ENCODE data around the gene INF2. TPM values are rescaled to one million over a fixed set of nuclear protein-coding genes. Genes with fewer than 3 reads are reported as not detected.
"Not testable (repeated sequence)": the region's sequence is repeated elsewhere in the genome, so short reads cannot be mapped to it uniquely, and the experiment has no call there.

INF2 gene
- total RNA-seq, 4 donors from 2014 or later: 187 to 510 (median 205) TPM

GRCh38 chr14:104725772-104726548 is 36.5 kb downstream of the INF2 start:
- intact Hi-C loops (cut with DNase I; ENCODE audit: low total_unique reads) (no loop called here), in situ Hi-C loops (cut with MboI; ENCODE audit: low pct_ligation_motif_present in 1 of 4, low pct_unique_long_range_greater_than_20kb in 1 of 4, low sequenced_read_pairs in 3 of 4) (no loop called here)
- no peaks in the 10 kb centered on the region for H3K36me3 ChIP-seq
- no peaks in the 10 kb centered on the region for H3K9me3 ChIP-seq
- peaks cover 23 to 32% (median 28%) of the 10 kb centered on the region in 4 donors for H3K4me1 ChIP-seq
- H3K4me3 ChIP-seq: no peak overlapping the region
- no peak overlapping the region for H3K27ac ChIP-seq
- no peak for DNase-seq
- H3K27me3 ChIP-seq: no peaks in the 10 kb centered on the region
- TF ChIP-seq POLR2A (IDR thresholded peaks at IDR 0.05) (no peak), EP300 (IDR thresholded peaks at IDR 0.05; ENCODE audit: low read depth) (no peak), CTCF (IDR thresholded peaks at IDR 0.05) (no peak), POLR2AphosphoS5 (IDR thresholded peaks at IDR 0.05) (no peak)
- 78% methylated on average over 24 of the region's 25 CpGs; no CpG with 5 or more reads in 1 of the 2 donors for WGBS, 2 donors (ENCODE audit: low coverage in 1 of 2)

GRCh38 chr14:104726600-104727451 is 37.4 kb downstream of the INF2 start:
- WGBS, 2 donors (ENCODE audit: low coverage in 1 of 2): 54 to 66% methylated on average over 3 to 21 of the region's 21 CpGs
- in situ Hi-C loops (cut with MboI; ENCODE audit: low pct_ligation_motif_present in 1 of 4, low pct_unique_long_range_greater_than_20kb in 1 of 4, low sequenced_read_pairs in 3 of 4) (no loop called here), intact Hi-C loops (cut with DNase I; ENCODE audit: low total_unique reads) (no loop called here)
- TF ChIP-seq POLR2A (IDR thresholded peaks at IDR 0.05) (no peak), CTCF (IDR thresholded peaks at IDR 0.05) (no peak), EP300 (IDR thresholded peaks at IDR 0.05; ENCODE audit: low read depth) (no peak), POLR2AphosphoS5 (IDR thresholded peaks at IDR 0.05) (no peak)
- Histone ChIP-seq H3K9me3 (no peaks in the 10 kb centered on the region), H3K4me1 (peaks cover 23 to 33% (median 28%) of the 10 kb centered on the region in 4 donors), H3K27ac (no peak overlapping the region), H3K36me3 (no peaks in the 10 kb centered on the region), H3K27me3 (no peaks in the 10 kb centered on the region), H3K4me3 (no peak overlapping the region)
- DNase-seq: no peak

- intact Hi-C loops (cut with DNase I; ENCODE audit: low total_unique reads): no loop called here
- WGBS, 2 donors (ENCODE audit: low coverage in 1 of 2): 89 to 96% methylated on average over 7 to 17 of the region's 17 CpGs
- H3K9me3 ChIP-seq: no peaks in the 10 kb centered on the region
These were observed 39.2 kb downstream of the INF2 start for GRCh38 chr14:104728631-104729030.

GRCh38 chr14:104729176-104729834 is 39.9 kb downstream of the INF2 start:
- intact Hi-C loops (cut with DNase I; ENCODE audit: low total_unique reads); H3K27ac ChIP-seq; in situ Hi-C loops (cut with MboI; ENCODE audit: low pct_ligation_motif_present in 1 of 4, low pct_unique_long_range_greater_than_20kb in 1 of 4, low sequenced_read_pairs in 3 of 4); H3K27me3 ChIP-seq; H3K36me3 ChIP-seq; H3K4me3 ChIP-seq; DNase-seq; H3K9me3 ChIP-seq: not testable (repeated sequence)
- 95% methylated on average over 47 of the region's 73 CpGs; no CpG with 5 or more reads in 1 of the 2 donors for WGBS, 2 donors (ENCODE audit: low coverage in 1 of 2)
- H3K4me1 ChIP-seq: peaks cover 13 to 31% (median 26%) of the 10 kb centered on the region in 4 donors

More at GRCh38 chr14:104728631-104729030, 39.2 kb downstream of the INF2 start:
- Histone ChIP-seq H3K27me3 (no peaks in the 10 kb centered on the region), H3K4me1 (peaks cover 13 to 35% (median 28%) of the 10 kb centered on the region in 4 donors), H3K4me3 (no peak overlapping the region), H3K36me3 (no peaks in the 10 kb centered on the region), H3K27ac (no peak overlapping the region)
- TF ChIP-seq CTCF (IDR thresholded peaks at IDR 0.05) (no peak), EP300 (IDR thresholded peaks at IDR 0.05; ENCODE audit: low read depth) (no peak), POLR2A (IDR thresholded peaks at IDR 0.05) (no peak), POLR2AphosphoS5 (IDR thresholded peaks at IDR 0.05) (no peak)
- no peak for DNase-seq
- in situ Hi-C loops (cut with MboI; ENCODE audit: low pct_ligation_motif_present in 1 of 4, low pct_unique_long_range_greater_than_20kb in 1 of 4, low sequenced_read_pairs in 3 of 4): no loop called here

All from transverse colon (tissue), 4 donors.